ENCODE results near the gene NAB1. TPM values are rescaled to one million over a fixed set of nuclear protein-coding genes. Genes with fewer than 3 reads are reported as not detected.
"Not testable (repeated sequence)": the region's sequence is repeated elsewhere in the genome, so short reads cannot be mapped to it uniquely, and the experiment has no call there.

NAB1 gene
- 10 to 100 TPM; 50.7 to 83.5 (median 58.5) TPM for total RNA-seq

DNA sequence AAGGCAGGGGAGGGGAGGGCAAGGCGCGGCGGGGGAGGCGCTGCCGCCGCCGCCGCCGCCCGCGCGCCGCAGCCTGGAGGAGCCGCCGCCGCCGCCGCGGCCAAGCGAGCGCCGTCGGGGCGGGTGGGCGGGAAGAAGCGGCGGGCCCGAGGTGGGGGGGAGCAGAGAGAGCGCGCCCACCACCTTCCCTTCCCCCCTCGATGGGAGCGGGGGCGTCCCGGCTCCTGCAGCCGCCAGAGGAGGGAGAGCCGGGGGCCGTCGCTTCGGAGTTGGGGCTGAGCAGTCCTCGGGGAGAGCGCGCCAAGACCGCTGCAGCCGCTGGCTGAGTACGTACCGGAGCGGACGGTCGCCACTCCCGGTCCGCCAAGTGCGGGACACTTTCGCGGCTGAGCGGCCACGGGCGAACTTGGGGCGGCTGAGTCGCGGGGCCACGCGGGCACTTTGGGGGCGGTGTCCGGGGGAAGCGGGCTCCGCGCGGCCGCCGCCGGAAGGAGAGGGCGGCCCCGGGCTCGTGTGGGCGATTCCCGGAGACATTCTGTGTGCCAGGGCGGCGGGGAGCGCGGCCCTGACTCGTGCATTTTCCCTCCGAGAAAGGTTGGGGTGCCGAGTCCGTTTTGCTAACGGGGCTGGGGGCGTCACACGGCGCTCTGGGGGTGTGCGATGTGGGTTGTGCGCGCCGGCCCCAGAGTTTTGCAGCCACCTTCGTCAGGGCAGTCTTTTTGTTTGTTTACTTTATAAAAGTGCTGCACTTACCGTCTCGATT is at the start of gene NAB1:
NAB1 (plus strand) TSS at position 49 of the 763 bp plus-strand sequence. CDS start 10,094 bp downstream, outside the sequence.
- DNase-seq (ENCODE audit: low spot score) (no peak), ATAC-seq (ENCODE audit: low FRiP score) (peak; percentile 57)
- TF ChIP-seq, protein P1, sequence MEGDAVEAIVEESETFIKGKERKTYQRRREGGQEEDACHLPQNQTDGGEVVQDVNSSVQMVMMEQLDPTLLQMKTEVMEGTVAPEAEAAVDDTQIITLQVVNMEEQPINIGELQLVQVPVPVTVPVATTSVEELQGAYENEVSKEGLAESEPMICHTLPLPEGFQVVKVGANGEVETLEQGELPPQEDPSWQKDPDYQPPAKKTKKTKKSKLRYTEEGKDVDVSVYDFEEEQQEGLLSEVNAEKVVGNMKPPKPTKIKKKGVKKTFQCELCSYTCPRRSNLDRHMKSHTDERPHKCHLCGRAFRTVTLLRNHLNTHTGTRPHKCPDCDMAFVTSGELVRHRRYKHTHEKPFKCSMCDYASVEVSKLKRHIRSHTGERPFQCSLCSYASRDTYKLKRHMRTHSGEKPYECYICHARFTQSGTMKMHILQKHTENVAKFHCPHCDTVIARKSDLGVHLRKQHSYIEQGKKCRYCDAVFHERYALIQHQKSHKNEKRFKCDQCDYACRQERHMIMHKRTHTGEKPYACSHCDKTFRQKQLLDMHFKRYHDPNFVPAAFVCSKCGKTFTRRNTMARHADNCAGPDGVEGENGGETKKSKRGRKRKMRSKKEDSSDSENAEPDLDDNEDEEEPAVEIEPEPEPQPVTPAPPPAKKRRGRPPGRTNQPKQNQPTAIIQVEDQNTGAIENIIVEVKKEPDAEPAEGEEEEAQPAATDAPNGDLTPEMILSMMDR (IDR thresholded peaks at IDR 0.05), result no peak

DNA sequence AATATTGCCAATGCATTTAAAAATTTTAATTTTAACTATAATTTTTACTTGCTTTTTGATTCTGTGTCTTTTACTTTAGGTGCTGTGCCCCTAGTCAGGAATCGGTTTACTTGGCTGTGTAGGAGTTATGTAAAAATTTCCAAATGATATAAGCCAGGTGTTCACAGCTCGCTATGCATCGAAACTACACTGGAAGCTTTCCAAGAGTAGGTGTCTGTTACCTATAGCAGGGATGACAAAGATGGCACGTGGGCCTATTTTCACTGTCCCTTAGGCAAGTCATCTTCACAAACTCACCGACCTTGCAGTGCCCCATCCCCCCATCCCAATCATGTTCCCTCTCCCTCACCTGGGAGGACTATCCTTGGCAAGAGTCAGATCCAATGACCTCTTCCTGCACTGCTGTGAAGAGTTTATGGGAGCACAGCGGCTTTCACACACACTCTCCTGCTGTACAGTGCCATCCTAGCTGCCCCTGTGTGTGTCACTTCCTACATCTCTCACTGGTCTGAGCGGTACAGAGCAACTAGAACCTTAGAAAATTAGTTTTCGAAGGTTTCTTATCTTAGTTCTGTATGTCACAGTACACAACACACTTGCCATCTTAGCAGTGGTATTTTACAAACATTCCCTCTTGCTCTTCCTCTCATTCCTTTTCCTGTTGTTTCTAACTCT is 49.2 kb upstream of the NAB1 start:
- ATAC-seq (ENCODE audit: low FRiP score), result no peak
- DNase-seq (ENCODE audit: low spot score), result no peak
- TF ChIP-seq, protein P1 (IDR thresholded peaks at IDR 0.05), result no peak

DNA sequence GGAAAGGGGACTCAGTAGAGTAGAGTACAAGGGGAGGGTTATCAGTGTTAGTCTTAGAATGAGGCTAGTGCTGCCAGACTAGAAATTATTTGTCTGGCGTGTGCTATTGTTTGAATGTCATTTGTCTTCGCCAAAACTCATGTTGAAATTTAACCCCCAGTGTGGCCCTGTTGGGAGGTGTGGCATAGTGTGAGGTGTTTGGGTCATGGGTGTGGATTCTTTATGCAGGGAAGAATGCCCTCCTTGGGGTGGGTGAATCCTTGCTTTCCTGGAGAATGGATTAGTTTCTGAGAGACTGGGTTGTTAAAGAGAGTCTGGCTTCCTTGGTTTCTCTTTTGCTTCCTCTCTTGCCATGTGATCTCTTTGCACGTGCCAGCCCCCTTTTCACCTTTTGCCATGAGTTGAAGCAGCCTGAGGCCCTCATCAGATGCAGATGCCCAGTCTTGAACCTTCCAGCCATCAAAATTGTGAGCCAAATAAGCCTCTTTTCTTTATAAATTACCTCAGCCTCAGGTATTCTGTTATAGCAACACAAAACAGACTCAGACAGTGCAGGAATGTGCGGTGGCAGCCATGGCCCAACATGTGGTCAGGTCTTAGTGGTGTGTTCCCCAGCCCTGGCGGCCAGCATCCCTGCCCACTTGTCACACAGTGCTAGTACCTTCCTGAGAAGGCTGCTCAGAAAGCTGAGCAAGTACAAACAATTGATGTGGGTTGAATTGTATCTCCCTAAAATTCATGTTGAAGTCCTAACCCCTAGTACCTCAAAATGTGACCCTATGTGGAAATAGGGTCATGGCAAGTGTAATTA is 48.4 kb upstream of the NAB1 start:
- ATAC-seq (ENCODE audit: low FRiP score) (no peak), DNase-seq (ENCODE audit: low spot score) (no peak)
- TF ChIP-seq, protein P1 (IDR thresholded peaks at IDR 0.05), result no peak

DNA sequence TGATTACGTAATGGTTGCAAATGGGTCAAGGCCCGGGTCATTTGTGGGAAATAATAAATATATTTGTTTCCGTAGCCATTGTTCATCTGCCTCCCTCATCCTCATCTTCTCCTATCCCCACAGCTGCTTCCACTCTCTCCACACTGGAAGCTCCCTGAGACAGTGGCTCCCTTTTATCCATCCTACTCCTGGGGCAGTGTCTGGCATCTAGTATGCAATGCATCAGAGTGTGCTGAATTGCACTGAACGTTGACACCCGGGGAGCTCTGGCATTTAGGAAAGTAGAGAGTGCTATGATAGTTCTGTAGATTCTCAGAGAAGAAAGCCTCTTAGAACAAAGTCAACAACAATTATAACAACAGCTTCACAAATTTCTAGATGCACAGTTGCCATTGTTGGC is 45.5 kb upstream of the NAB1 start:
- ATAC-seq (ENCODE audit: low FRiP score) (no peak), DNase-seq (ENCODE audit: low spot score) (no peak)
- TF ChIP-seq, protein P1 (IDR thresholded peaks at IDR 0.05), result no peak

DNA sequence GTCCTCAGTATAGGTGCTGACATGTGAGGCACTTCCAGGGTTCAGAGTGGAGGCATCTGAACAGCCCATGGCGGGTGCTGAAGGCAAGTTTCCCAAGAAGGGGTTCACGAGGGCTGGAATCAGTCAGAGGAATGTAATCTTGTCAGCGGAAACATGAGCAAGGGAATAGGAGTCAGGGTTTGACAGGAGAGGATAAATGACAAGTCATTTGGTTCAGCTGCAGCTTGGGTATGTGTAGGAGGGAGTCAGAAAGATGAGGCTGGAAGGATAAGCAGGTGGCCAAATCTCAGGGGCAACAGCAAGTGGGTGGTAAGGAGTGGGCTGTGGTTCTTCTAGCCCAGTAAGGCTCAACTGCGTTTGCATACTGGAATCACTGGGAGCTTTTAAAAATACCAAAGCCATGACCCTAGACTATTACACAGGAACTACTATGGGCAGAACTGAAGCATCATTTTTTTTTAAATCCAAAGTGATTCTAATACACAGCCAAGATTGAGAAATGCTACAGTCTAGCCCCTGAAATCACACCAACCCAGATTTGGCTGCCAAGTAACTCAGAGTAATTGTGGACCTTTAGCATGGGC is 41.8 kb upstream of the NAB1 start:
- ATAC-seq (ENCODE audit: low FRiP score) (peak; percentile 86), DNase-seq (ENCODE audit: low spot score) (no peak)
- TF ChIP-seq, protein P1 (IDR thresholded peaks at IDR 0.05), result no peak

GRCh38 chr2:190607657-190608357 is 41.1 kb upstream of the NAB1 start:
- TF ChIP-seq, protein P1 (IDR thresholded peaks at IDR 0.05), result no peak
- no peak for ATAC-seq (ENCODE audit: low FRiP score)
- no peak for DNase-seq (ENCODE audit: low spot score)

DNA sequence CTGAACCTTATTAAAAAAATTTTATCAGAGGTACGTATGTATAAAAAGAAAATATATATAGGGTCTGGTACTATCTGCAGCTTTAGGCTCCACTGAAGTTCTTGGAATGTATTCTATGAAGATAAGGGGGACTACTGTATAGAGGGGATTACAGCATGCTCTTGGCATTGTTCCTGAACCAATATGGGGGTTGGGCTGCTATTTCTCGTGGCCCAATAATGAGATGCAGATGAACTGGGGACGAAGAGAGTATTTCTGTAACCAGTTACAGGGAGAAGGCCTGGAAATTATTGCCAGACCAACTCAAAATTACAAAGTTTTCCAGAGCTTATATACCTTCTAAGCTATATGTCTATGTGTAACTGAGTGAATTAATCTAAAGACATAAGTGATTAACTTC is 40.0 kb upstream of the NAB1 start:
- DNase-seq (ENCODE audit: low spot score); ATAC-seq (ENCODE audit: low FRiP score): not testable (repeated sequence)

- not testable (repeated sequence) for ATAC-seq (ENCODE audit: low FRiP score); DNase-seq (ENCODE audit: low spot score)
These were observed 39.5 kb upstream of the NAB1 start for GRCh38 chr2:190609397-190609796.

GRCh38 chr2:190610528-190610927 is 38.4 kb upstream of the NAB1 start:
- not testable (repeated sequence) for DNase-seq (ENCODE audit: low spot score); ATAC-seq (ENCODE audit: low FRiP score)

Measured in omental fat pad (tissue), 4 donors.